Pancreas (tissue), 10 donors: ENCODE measurements around the gene CCDC12. TPM values are rescaled to one million over a fixed set of nuclear protein-coding genes. Genes with fewer than 3 reads are reported as not detected.

Source experiments
- ATAC-seq, 4 donors: fragments of 200-7000 bp; cut with Tn5 transposase; one replicate each; pipeline versions ENCODE4 v1.8.0 to v1.9.1; 2020; ENCODE audit warnings: mild to moderate bottlenecking in 4 of 4, moderate library complexity in 4 of 4
- DNase-seq, 6 donors: peaks; one replicate each; pipeline ENCODE4 v3.0.0-alpha.2; 2020
- FAIRE-seq: peaks from 2 replicates; lab custom pipeline; 2012; peaks lifted over from hg19 to GRCh38; lab: Jason Lieb, UNC
- H3K27ac ChIP-seq, 4 donors: fragments of 200-600 bp; sonication (generic); 1 replicate in 3 of 4; 2 replicates in 1 of 4; pipeline versions ENCODE4 v1.5.0 to v1.8.0; 2020
- H3K27me3 ChIP-seq, 4 donors: fragments of 200-600 bp; one replicate each; pipeline ENCODE4 v1.8.0; 2021
- H3K36me3 ChIP-seq, 3 donors: fragments of 200-600 bp; sonication (generic) in 1 of 3; one replicate each; pipeline versions ENCODE4 v1.5.0 to v1.8.0; 2020 to 2021
- H3K4me1 ChIP-seq, 3 donors: fragments of 200-600 bp; one replicate each; pipeline ENCODE4 v1.8.0; 2021
- H3K4me3 ChIP-seq, 4 donors: fragments of 200-600 bp; sonication (generic) in 2 of 4; one replicate each; pipeline versions ENCODE4 v1.5.0 to v1.8.0; 2020 to 2021
- H3K9me3 ChIP-seq, 4 donors: fragments of 200-600 bp; one replicate each; pipeline ENCODE4 v1.8.0; 2021
- WGBS, 2 donors: extraction: QIAGEN DNeasy Blood & Tissue Kit; methylation state at CpG; one replicate each; pipeline ENCODE4 v1.1.7; 2013; 5-methylcytosine and 5-hydroxymethylcytosine counted together
- intact Hi-C, 3 donors: fragments of 100-400 bp; cut with DNase I; formaldehyde crosslinking; loops; one replicate each; pipeline versions ENCODE4 v1.11.1 to v1.14.2; 2022
- polyA plus RNA-seq, 2 donors: library from polyadenylated mRNA; stranded (reverse); fragments of 200-250 nt; gene quantifications; one replicate each; pipeline ENCODE4 v1.2.3, GENCODE V29; 2013
- total RNA-seq, 6 donors: library from RNA; stranded (reverse); fragmentation: NEBNext Ultra II Directional in 4 of 6; extraction: Animal tissue kit (Norgen Biotek cat#: 25700) in 4 of 6; gene quantifications; one replicate each; pipeline versions ENCODE4 v1.2.1 to v1.2.4, GENCODE V29; 2021 to 2023
- TF ChIP-seq, protein P1 (sequence below), 4 donors: fragments of 200-600 bp; sonication (generic) in 3 of 4; IDR thresholded peaks; one replicate each; pipeline versions ENCODE4 v1.5.0 to v1.8.0; 2021; ENCODE audit warnings: antibody characterized with exemption in 4 of 4
- donor health status: healthy with polysubstance abuse.
- donor health status: DM: no; HTN: no; CAD: no; lungs with moderate emphysema.
- donor health status: DM: no; HTN: no; CAD: no.
- donor health status: control.
- donor health status: control.
- donor health status: Bipolar disorder and iron deficiency.
- donor health status: DM: yes; HTN: yes; CAD: no.
- donor health status: DM: no; HTN: no; CAD: no.
- donor health status: DM: no; HTN: no; CAD: no.
- donor health status: DM: yes; HTN: yes; CAD: no.

CCDC12 gene
- total and polyA plus RNA-seq, 8 donors, result 20.7 to 82.8 (median 24.9) TPM

- H3K27me3 ChIP-seq, result no peaks in the 10 kb centered on the region
- ATAC-seq (no peak), DNase-seq (peak; percentile 53 to 84 (median 66)), FAIRE-seq (no peak)
- H3K4me3 ChIP-seq, result peak overlapping the region; percentile 51 to 65 (median 59)
- WGBS, 2 donors, result 1 to 4% methylated on average over 30 to 38 of the region's 40 CpGs
- intact Hi-C loops, result loop anchor here in 1 of 3 donors (5.0 to 10.0 kb wide), 2 partner anchors 38 to 275 kb away; partner anchors contain the start of gene TMIE
- peaks cover 4 to 24% (median 4%) of the 10 kb centered on the region in 3 donors for H3K4me1 ChIP-seq
- no peaks in the 10 kb centered on the region for H3K36me3 ChIP-seq
- TF ChIP-seq, protein P1, sequence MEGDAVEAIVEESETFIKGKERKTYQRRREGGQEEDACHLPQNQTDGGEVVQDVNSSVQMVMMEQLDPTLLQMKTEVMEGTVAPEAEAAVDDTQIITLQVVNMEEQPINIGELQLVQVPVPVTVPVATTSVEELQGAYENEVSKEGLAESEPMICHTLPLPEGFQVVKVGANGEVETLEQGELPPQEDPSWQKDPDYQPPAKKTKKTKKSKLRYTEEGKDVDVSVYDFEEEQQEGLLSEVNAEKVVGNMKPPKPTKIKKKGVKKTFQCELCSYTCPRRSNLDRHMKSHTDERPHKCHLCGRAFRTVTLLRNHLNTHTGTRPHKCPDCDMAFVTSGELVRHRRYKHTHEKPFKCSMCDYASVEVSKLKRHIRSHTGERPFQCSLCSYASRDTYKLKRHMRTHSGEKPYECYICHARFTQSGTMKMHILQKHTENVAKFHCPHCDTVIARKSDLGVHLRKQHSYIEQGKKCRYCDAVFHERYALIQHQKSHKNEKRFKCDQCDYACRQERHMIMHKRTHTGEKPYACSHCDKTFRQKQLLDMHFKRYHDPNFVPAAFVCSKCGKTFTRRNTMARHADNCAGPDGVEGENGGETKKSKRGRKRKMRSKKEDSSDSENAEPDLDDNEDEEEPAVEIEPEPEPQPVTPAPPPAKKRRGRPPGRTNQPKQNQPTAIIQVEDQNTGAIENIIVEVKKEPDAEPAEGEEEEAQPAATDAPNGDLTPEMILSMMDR (IDR thresholded peaks at IDR 0.05), result no peak
- no peaks in the 10 kb centered on the region for H3K9me3 ChIP-seq
- peak overlapping the region; percentile 73 to 92 (median 79) for H3K27ac ChIP-seq
Observed at GRCh38 chr3:46979958-46980497, 3.5 kb upstream of the CCDC12 start.

DNA sequence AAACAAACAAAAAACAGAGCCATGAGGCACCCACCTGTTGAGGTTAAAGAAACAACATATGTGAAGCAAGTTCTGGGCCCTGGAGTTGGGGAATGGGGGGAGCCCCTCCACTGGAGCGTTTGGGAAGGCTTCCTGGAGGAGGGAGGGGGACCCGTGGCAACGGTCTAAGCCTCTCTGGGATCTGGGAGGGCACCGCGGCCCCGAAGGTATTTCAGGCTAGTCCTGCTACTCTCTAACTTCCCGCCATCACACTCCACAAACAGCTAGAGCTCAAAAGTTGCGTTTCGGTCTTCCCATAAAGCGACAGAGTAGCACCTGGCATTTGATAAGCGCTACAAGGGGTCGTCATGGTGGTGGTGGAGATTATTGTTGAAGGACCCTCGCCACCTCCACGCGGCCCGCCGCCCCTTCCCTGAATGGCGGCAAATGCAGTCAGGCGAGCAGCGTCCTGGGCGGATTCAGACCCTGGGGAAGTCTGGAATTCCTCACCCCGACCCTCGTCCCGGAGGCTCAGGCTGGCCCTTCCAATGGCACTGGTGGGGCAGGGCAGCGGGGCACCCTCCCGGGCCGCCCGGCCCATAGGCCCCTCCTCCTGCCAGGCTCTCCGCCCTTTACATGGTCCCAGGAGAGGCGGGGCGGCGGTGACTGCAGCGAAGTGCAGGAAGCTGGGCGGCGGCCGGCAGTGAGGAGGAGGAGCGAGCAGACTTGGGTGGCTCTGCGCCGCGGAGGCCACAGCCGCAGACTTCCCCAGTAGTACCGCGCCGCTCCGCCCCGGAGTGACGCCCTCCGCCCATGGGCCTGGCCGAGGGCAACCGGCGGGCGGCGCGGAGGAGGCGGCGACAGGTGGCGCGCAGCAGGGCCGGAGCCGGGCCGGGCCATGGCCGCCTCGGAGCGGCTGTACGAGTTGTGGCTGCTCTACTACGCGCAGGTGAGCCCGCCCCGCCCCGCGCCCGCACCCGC, 2.7 kb upstream of the CCDC12 start, which contains the start of gene NBEAL2:
NBEAL2 (plus strand) TSS at position 682 of the 960 bp plus-strand sequence; CDS start at position 878, 196 bp downstream.
- DNase-seq, result peak; percentile 96 to 99 (median 98)
- no peaks in the 10 kb centered on the region for H3K36me3 ChIP-seq
- H3K27ac ChIP-seq, result peak within 1 kb of the TSS; percentile 73 to 92 (median 79)
- TF ChIP-seq, protein P1 (IDR thresholded peaks at IDR 0.05), result no peak
- no peak for FAIRE-seq
- intact Hi-C loops, result no loop called here
- peak; percentile 76 to 84 (median 82) for ATAC-seq
- H3K4me3 ChIP-seq, result peak within 1 kb of the TSS; percentile 51 to 65 (median 59)
- 1% methylated on average over 47 to 73 of the region's 73 CpGs for whole genome bisulfite sequencing, 2 donors
- no peaks in the 10 kb centered on the region for H3K27me3 ChIP-seq
- peaks cover 4 to 30% (median 11%) of the 10 kb centered on the region in 3 donors for H3K4me1 ChIP-seq
- H3K9me3 ChIP-seq, result no peaks in the 10 kb centered on the region

- Histone ChIP-seq H3K4me3 (peak overlapping the region in 3 of 4 donors; percentile 55 to 65 (median 63)), H3K4me1 (peaks cover 4 to 37% (median 14%) of the 10 kb centered on the region in 3 donors), H3K36me3 (no peaks in the 10 kb centered on the region), H3K9me3 (no peaks in the 10 kb centered on the region), H3K27ac (peak overlapping the region in 3 of 4 donors; percentile 73 to 92 (median 85)), H3K27me3 (no peaks in the 10 kb centered on the region)
- peak in 3 of 6 donors; percentile 48 to 60 (median 53) for DNase-seq
- TF ChIP-seq, protein P1 (IDR thresholded peaks at IDR 0.05), result no peak
- no peak for ATAC-seq
- FAIRE-seq, result no peak
- intact Hi-C loops, result no loop called here
- 79 to 88% methylated on average over 9 of the region's 9 CpGs for WGBS, 2 donors
Observed at GRCh38 chr3:46978381-46978780, 1.8 kb upstream of the CCDC12 start.

DNA sequence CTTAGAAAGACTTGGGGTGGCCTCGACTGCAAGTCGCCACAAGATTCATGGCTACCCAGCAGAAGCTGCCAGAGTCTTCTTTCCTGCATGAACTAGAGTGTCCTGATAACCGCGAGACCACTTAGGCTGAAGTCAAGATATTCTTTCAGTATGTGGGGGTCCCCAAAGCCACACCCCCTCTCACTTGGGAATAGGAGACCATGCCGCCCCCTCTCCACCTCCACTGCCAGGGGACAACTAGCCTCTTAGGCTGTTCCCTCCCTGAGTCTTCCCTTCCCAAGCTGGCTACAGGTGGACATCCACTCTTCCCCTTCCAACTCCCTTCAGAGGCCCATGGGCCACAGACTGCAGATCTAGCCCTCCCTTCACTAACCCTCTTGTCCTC, 1.3 kb upstream of the CCDC12 start:
- no peak overlapping the region for H3K27ac ChIP-seq
- FAIRE-seq (no peak), DNase-seq (peak in 2 of 6 donors; percentile 32 to 35), ATAC-seq (no peak)
- H3K9me3 ChIP-seq, result no peaks in the 10 kb centered on the region
- peaks cover 4 to 37% (median 14%) of the 10 kb centered on the region in 3 donors for H3K4me1 ChIP-seq
- H3K36me3 ChIP-seq, result no peaks in the 10 kb centered on the region
- no peaks in the 10 kb centered on the region for H3K27me3 ChIP-seq
- WGBS, 2 donors, result 92 to 95% methylated on average over 5 of the region's 5 CpGs
- intact Hi-C loops, result no loop called here
- H3K4me3 ChIP-seq, result no peak overlapping the region
- TF ChIP-seq, protein P1 (IDR thresholded peaks at IDR 0.05), result no peak
